ENCODE data around the gene LIG4. TPM values are rescaled to one million over a fixed set of nuclear protein-coding genes. Genes with fewer than 3 reads are reported as not detected.
"Not testable (repeated sequence)": the region's sequence is repeated elsewhere in the genome, so short reads cannot be mapped to it uniquely, and the experiment has no call there.

LIG4 gene
- polyA plus RNA-seq, 6 donors from 2014 or later = 8.7 to 13.2 (median 11.2) TPM

- ATAC-seq (ENCODE audit: low read depth in 2 of 2); H3K36me3 Mint-ChIP-seq; H3K9me3 Mint-ChIP-seq; DNase-seq; H3K27me3 Mint-ChIP-seq: not testable (repeated sequence)
- Mint-ChIP-seq H3K4me3 (peak overlapping the region; percentile 96 to 100 (median 97)), H3K4me1 (peaks cover 36 to 61% (median 39%) of the 10 kb centered on the region in 3 donors), H3K27ac (peak overlapping the region; percentile 97 to 99 (median 98))
Measured at GRCh38 chr13:108217307-108218043, 2.1 kb upstream of the LIG4 start.

GRCh38 chr13:108214441-108215271 lies 680 bp downstream of the LIG4 start:
- Mint-ChIP-seq H3K27me3 (no peaks in the 10 kb centered on the region), H3K4me1 (peaks cover 32 to 68% (median 45%) of the 10 kb centered on the region in 3 donors), H3K4me3 (peak overlapping the region; percentile 83 to 100 (median 96)), H3K27ac (peak overlapping the region; percentile 94 to 98 (median 97)), H3K36me3 (peaks cover 11 to 14% of the 10 kb centered on the region in 2 donors), H3K9me3 (no peaks in the 10 kb centered on the region)
- ATAC-seq (ENCODE audit: low read depth in 2 of 2) = peak in 1 of 2 donors; percentile 29
- DNase-seq = peak; percentile 81

DNA sequence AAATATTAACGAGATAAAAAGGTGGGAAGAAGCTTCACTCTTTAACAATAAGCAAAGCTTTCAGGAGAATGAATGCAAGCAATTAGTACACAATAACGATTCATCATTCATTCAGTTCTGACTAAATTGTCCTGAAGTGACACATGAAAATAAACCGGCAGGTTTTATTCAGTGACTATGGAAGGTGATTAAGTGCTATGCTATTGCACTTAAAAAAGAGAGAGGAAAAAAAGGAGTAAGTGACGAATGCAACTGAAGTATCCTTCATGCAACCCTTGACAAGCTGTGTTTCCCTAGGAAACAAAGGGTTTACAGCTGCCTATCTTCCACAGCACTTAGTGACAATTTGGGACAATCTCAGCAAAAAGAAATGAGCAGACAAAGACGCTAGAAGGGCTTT lies 1.4 kb downstream of the LIG4 start:
- ATAC-seq (ENCODE audit: low read depth in 2 of 2) (no peak), DNase-seq (no peak)
- Mint-ChIP-seq H3K4me3 (peak overlapping the region; percentile 80 to 100 (median 94)), H3K36me3 (peaks cover 14 to 21% of the 10 kb centered on the region in 2 donors), H3K9me3 (no peaks in the 10 kb centered on the region), H3K27me3 (no peaks in the 10 kb centered on the region), H3K27ac (peak overlapping the region; percentile 94 to 98 (median 97)), H3K4me1 (peaks cover 32 to 61% (median 43%) of the 10 kb centered on the region in 3 donors)

GRCh38 chr13:108212886-108213285 lies 2.5 kb downstream of the LIG4 start:
- Mint-ChIP-seq H3K4me1 (peaks cover 27 to 58% (median 36%) of the 10 kb centered on the region in 3 donors), H3K4me3 (peak overlapping the region; percentile 59 to 100 (median 80)), H3K27ac (peak overlapping the region; percentile 61 to 97 (median 84)), H3K36me3 (peaks cover 14 to 22% of the 10 kb centered on the region in 2 donors), H3K9me3 (peaks cover 0 to 1% (median 0%) of the 10 kb centered on the region in 7 donors), H3K27me3 (no peaks in the 10 kb centered on the region)
- peak; percentile 36 to 38 for ATAC-seq (ENCODE audit: low read depth in 2 of 2)
- DNase-seq = peak; percentile 55

DNA sequence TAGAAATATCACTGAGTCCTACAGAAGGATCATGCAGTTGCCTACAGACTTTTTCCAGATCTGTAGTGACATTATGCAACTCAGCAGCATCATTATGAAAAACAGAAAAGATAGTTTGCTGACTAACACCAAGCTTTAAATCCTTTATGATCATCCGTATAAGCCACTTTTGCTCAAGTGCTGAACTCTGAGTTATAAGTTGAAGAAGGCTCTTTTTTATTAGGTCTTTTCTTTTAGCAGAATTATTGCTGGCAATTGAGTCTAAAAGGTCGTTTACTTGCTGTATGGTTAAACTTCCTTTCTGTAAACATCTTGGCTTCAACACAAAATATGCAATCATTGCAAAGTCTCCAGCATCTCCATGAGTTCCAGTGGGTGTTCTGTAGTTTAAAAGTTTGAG lies 4.8 kb downstream of the LIG4 start:
- H3K4me1 Mint-ChIP-seq = peaks cover 20 to 44% (median 40%) of the 10 kb centered on the region in 3 donors
- peaks cover 14 to 22% of the 10 kb centered on the region in 2 donors for H3K36me3 Mint-ChIP-seq
- DNase-seq = no peak
- H3K9me3 Mint-ChIP-seq = peaks cover 0 to 3% (median 0%) of the 10 kb centered on the region in 7 donors
- no peak for ATAC-seq (ENCODE audit: low read depth in 2 of 2)
- H3K4me3 Mint-ChIP-seq = no peak overlapping the region
- H3K27me3 Mint-ChIP-seq = no peaks in the 10 kb centered on the region
- H3K27ac Mint-ChIP-seq = peak overlapping the region in 3 of 6 donors; percentile 2 to 66 (median 39)

DNA sequence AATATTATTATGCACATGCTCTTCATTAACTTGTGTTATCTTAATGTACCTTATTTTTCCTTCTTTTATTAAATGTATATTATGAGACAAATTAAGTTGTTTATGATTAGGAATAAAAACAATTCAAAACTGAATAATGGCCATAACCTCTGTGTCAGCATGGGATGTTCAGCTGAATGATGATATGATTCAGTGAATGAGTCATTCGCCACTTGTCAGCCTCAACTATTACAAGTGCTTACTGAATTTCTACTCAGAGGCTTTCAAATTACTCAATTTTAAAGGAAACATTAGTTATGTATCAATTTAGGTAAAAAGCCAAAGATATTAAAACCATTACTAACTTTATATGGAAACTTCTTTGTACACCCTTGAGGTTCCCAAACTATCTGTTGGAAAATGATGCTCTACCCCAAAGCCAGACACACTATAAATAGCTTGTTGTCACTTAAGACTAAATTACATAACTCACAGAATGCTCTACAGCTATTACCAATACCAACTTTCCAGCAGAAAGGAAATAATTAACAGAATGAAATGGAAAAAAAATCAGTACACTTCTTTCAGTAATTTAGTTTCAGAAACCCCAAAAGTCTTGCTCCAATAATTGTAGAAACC lies 14.4 kb downstream of the LIG4 start:
- Mint-ChIP-seq H3K36me3 (peaks cover 0 to 6% of the 10 kb centered on the region in 2 donors), H3K27me3 (peaks cover 6 to 8% (median 7%) of the 10 kb centered on the region in 3 donors), H3K9me3 (peaks cover 0 to 16% (median 9%) of the 10 kb centered on the region in 7 donors), H3K27ac (no peak overlapping the region), H3K4me1 (peaks cover 2 to 14% (median 8%) of the 10 kb centered on the region in 3 donors), H3K4me3 (no peak overlapping the region)
- DNase-seq (no peak), ATAC-seq (ENCODE audit: low read depth in 2 of 2) (no peak)

DNA sequence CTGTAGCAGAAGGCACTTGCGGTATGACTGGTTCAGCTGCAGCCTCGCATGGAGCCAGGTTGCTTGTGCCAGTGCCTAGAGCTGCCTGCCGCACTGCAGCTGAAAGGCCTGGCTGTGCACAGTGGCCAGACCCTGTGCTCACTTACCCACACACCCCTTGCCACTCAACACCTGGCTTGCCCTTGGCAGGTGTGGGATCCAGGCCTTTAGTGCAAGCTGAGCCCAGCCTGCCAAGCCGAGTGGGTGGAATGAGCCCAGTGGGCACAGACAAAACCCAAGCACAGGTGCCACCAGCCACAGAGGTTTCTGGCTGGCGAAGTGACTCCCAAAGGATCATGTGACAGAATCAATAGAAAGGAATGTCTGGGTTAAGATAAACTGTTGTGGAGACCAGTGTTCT lies 19.5 kb downstream of the LIG4 start:
- H3K4me1 Mint-ChIP-seq = peaks cover 0 to 5% (median 0%) of the 10 kb centered on the region in 3 donors
- DNase-seq = no peak
- peaks cover 6 to 20% of the 10 kb centered on the region in 2 donors for H3K36me3 Mint-ChIP-seq
- ATAC-seq (ENCODE audit: low read depth in 2 of 2) = no peak
- H3K9me3 Mint-ChIP-seq = peaks cover 0 to 39% (median 24%) of the 10 kb centered on the region in 7 donors
- no peak overlapping the region for H3K4me3 Mint-ChIP-seq
- no peak overlapping the region for H3K27ac Mint-ChIP-seq
- peaks cover 1 to 8% (median 7%) of the 10 kb centered on the region in 3 donors for H3K27me3 Mint-ChIP-seq

DNA sequence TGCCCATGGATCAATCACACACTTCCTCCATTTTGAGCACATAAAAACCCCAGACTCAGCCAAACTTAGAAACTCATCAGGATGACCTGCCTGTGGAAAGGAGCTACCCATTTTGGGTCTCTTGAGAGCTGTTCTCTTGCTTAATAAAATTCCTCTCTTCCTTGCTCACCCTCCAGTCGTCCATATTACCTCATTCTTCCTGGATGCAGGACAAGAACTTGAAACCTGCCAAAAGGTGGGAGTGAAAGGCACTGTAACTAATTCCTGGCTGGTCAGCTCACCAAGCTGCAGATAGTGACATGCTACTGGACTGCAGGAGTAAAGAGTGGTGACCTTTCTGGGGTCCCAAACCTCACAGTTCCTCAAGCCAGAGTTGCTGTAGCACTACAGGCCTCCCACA lies 20.2 kb downstream of the LIG4 start:
- Mint-ChIP-seq H3K27ac (peak overlapping the region in 1 of 6 donors; percentile 21), H3K4me3 (no peak overlapping the region), H3K27me3 (peaks cover 5 to 14% (median 8%) of the 10 kb centered on the region in 3 donors)

DNA sequence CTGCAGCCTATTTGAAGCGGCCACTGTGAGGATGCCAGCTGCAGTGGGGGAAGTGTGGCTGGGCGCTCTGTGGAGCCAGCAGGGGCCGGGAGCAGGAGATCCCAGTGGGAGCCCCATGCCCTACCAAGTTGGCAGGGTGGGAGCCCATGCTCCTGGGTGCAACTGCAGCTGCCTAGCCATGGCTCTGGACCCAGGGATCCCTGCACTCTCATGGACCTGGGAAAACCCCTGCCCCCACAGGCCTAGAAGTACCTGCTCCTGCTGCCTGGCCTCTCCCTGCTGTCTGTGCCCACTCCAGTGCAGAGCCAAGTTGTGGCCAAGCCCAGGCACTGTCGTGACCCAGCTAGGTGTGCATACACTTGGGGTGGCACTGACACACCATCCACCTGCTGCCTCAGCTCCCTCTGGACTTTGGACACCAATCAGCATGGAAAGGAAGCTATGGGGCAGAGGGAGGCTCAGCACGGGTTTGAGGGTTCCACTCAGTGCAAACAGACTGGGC lies 20.9 kb downstream of the LIG4 start:
- H3K27ac Mint-ChIP-seq = no peak overlapping the region
- peaks cover 0 to 5% (median 0%) of the 10 kb centered on the region in 3 donors for H3K4me1 Mint-ChIP-seq
- H3K9me3 Mint-ChIP-seq = peaks cover 0 to 46% (median 22%) of the 10 kb centered on the region in 7 donors
- ATAC-seq (ENCODE audit: low read depth in 2 of 2) (no peak), DNase-seq (no peak)
- H3K4me3 Mint-ChIP-seq = peak overlapping the region in 1 of 8 donors; percentile 71
- H3K36me3 Mint-ChIP-seq = peaks cover 6 to 27% of the 10 kb centered on the region in 2 donors
- H3K27me3 Mint-ChIP-seq = peaks cover 2 to 14% (median 5%) of the 10 kb centered on the region in 3 donors

More for the DNA sequence above, 20.2 kb downstream of the LIG4 start:
- H3K9me3 Mint-ChIP-seq = peaks cover 0 to 42% (median 24%) of the 10 kb centered on the region in 7 donors
- H3K4me1 Mint-ChIP-seq = peaks cover 0 to 5% (median 0%) of the 10 kb centered on the region in 3 donors
- DNase-seq = no peak
- no peak for ATAC-seq (ENCODE audit: low read depth in 2 of 2)
- peaks cover 6 to 27% of the 10 kb centered on the region in 2 donors for H3K36me3 Mint-ChIP-seq

GRCh38 chr13:108193806-108194205 lies 21.5 kb downstream of the LIG4 start:
- Mint-ChIP-seq H3K4me1 (peaks cover 0 to 5% (median 0%) of the 10 kb centered on the region in 3 donors), H3K27ac (no peak overlapping the region), H3K4me3 (no peak overlapping the region), H3K27me3 (peaks cover 0 to 9% (median 5%) of the 10 kb centered on the region in 3 donors), H3K36me3 (peaks cover 6 to 24% of the 10 kb centered on the region in 2 donors), H3K9me3 (peaks cover 0 to 46% (median 21%) of the 10 kb centered on the region in 7 donors)
- ATAC-seq (ENCODE audit: low read depth in 2 of 2) (no peak), DNase-seq (no peak)

DNA sequence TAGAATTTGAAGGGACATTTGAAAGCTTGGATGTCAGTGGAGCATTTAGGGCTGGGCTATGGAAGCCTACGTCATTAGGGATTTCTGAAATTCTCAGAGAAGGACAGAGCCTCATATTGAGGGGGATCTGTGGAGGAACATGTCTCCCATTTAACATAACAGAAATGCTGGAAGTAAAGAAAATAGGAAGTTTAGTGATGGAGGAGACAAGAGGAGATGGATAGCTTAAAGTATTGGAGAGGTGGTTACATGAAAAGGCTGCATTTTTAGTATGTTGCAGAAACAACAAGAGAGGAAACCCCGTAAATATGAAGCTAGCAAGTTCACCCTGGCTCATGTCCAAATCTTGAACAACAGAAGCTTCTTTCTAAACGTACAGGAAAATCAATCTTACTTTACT lies 24.4 kb downstream of the LIG4 start:
- Mint-ChIP-seq H3K27ac (no peak overlapping the region), H3K36me3 (peaks cover 6 to 20% of the 10 kb centered on the region in 2 donors), H3K9me3 (peaks cover 0 to 37% (median 14%) of the 10 kb centered on the region in 7 donors), H3K4me1 (peaks cover 0 to 6% (median 0%) of the 10 kb centered on the region in 3 donors), H3K4me3 (no peak overlapping the region), H3K27me3 (peaks cover 0 to 7% (median 5%) of the 10 kb centered on the region in 3 donors)
- no peak for ATAC-seq (ENCODE audit: low read depth in 2 of 2)
- DNase-seq = no peak

DNA sequence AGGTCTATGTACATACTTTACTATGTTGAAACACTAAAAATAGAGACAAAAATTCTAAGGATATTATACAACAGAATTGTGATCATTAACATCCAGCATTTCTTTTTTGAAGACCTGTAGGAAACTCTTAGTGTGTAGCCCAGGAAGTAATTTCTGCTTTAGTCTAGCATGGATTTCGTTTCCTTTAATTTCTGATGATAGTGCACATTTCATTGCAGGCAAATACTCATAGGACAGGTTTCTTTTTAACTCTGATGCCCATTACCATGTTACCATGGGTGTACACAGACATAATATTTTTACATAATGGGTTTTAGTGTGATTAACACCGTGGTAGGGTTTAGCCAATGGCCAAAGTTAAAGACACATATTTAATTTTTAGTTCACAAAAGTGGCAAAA lies 27.1 kb downstream of the LIG4 start:
- DNase-seq (no peak), ATAC-seq (ENCODE audit: low read depth in 2 of 2) (no peak)
- peaks cover 0 to 17% of the 10 kb centered on the region in 2 donors for H3K36me3 Mint-ChIP-seq
- peaks cover 0 to 7% (median 5%) of the 10 kb centered on the region in 3 donors for H3K27me3 Mint-ChIP-seq
- H3K27ac Mint-ChIP-seq = no peak overlapping the region
- H3K4me1 Mint-ChIP-seq = peaks cover 12 to 30% (median 16%) of the 10 kb centered on the region in 3 donors
- H3K4me3 Mint-ChIP-seq = no peak overlapping the region
- peaks cover 0 to 25% (median 6%) of the 10 kb centered on the region in 7 donors for H3K9me3 Mint-ChIP-seq
